ENCODE measurements around the gene AADACL2.

DNA sequence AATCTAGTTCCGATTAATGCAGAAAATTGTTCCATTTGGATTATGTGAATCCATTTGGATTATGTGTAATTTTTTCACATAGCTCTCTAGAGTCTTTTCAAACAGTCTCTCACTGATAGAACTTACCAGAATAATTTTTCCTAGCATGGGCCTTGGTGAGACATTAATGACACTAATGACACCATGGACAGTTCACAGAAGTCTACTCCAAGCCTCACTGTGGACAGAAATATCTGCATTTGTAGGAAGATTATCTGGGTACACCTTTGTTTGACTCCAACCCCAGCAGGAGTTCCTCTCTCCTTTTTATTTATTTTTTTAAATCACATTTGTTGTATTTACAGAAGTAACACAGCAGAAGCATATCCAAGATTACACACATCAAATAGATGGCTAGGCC is 27.9 kb downstream of the AADACL2 start:
- TF ChIP-seq, protein P1, sequence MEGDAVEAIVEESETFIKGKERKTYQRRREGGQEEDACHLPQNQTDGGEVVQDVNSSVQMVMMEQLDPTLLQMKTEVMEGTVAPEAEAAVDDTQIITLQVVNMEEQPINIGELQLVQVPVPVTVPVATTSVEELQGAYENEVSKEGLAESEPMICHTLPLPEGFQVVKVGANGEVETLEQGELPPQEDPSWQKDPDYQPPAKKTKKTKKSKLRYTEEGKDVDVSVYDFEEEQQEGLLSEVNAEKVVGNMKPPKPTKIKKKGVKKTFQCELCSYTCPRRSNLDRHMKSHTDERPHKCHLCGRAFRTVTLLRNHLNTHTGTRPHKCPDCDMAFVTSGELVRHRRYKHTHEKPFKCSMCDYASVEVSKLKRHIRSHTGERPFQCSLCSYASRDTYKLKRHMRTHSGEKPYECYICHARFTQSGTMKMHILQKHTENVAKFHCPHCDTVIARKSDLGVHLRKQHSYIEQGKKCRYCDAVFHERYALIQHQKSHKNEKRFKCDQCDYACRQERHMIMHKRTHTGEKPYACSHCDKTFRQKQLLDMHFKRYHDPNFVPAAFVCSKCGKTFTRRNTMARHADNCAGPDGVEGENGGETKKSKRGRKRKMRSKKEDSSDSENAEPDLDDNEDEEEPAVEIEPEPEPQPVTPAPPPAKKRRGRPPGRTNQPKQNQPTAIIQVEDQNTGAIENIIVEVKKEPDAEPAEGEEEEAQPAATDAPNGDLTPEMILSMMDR (conservative IDR thresholded peaks at IDR 0.05): no peak
- no peak for TF ChIP-seq ZFX (IDR thresholded peaks at IDR 0.05)

Data from C4-2B (cell line).